ENCODE data around the gene CFAP20.

The CFAP20 gene

GRCh38 chr16:58126451-58126961 lies 2.7 kb downstream of the CFAP20 start:
- no peak for TF ChIP-seq Cebpa-rat (IDR thresholded peaks at IDR 0.05)
- Histone ChIP-seq H3K4me2 (peak overlapping the region; percentile 99), H3K36me3 (0 out of 2 replicates have a peak, but pooled peaks cover 10% of the 10 kb centered on the region), H3K9ac (peak overlapping the region; percentile 94; the same call in 1 of the 2 replicates), H3K27ac (no peak overlapping the region), H3K4me3 (peak overlapping the region; percentile 94; the same call in 1 of the 2 replicates), H4K20me1 (peaks cover 70% of the 10 kb centered on the region), H3K4me1 (peaks cover 59% of the 10 kb centered on the region), H3K27me3 (no peaks in the 10 kb centered on the region), H3K9me3 (no peaks in the 10 kb centered on the region)

- Histone ChIP-seq H3K9ac (no peak overlapping the region), H4K20me1 (peaks cover 77% of the 10 kb centered on the region), H3K4me2 (peak overlapping the region; percentile 99), H3K9me3 (no peaks in the 10 kb centered on the region), H3K4me1 (peaks cover 66% of the 10 kb centered on the region), H3K4me3 (no peak overlapping the region), H3K27ac (no peak overlapping the region), H3K36me3 (0 out of 2 replicates have a peak, but pooled peaks cover 10% of the 10 kb centered on the region), H3K27me3 (no peaks in the 10 kb centered on the region)
- TF ChIP-seq Cebpa-rat (IDR thresholded peaks at IDR 0.05) = no peak
Observed at GRCh38 chr16:58125781-58126335, 3.3 kb downstream of the CFAP20 start.

GRCh38 chr16:58125041-58125440 lies 4.1 kb downstream of the CFAP20 start:
- Histone ChIP-seq H3K4me2 (peak overlapping the region; percentile 99; the same call in 1 of the 2 replicates), H4K20me1 (peaks cover 85% of the 10 kb centered on the region), H3K9me3 (no peaks in the 10 kb centered on the region), H3K27ac (no peak overlapping the region), H3K36me3 (0 out of 2 replicates have a peak, but pooled peaks cover 10% of the 10 kb centered on the region), H3K9ac (no peak overlapping the region), H3K4me3 (no peak overlapping the region), H3K27me3 (no peaks in the 10 kb centered on the region), H3K4me1 (peaks cover 72% of the 10 kb centered on the region)
- TF ChIP-seq Cebpa-rat (IDR thresholded peaks at IDR 0.05) = no peak

- H3K4me2 ChIP-seq = peak overlapping the region; percentile 20; the same call in 1 of the 2 replicates
- H4K20me1 ChIP-seq = peaks cover 90% of the 10 kb centered on the region
- H3K4me1 ChIP-seq = peaks cover 68% of the 10 kb centered on the region
Observed at GRCh38 chr16:58124601-58124915, 4.6 kb downstream of the CFAP20 start.

GRCh38 chr16:58123896-58124600 lies 5.1 kb downstream of the CFAP20 start:
- H3K4me1 ChIP-seq = peaks cover 68% of the 10 kb centered on the region
- H4K20me1 ChIP-seq = peaks cover 95% of the 10 kb centered on the region
- H3K9me3 ChIP-seq = no peaks in the 10 kb centered on the region
- H3K4me3 ChIP-seq = no peak overlapping the region
- H3K9ac ChIP-seq = no peak overlapping the region
- H3K27me3 ChIP-seq = no peaks in the 10 kb centered on the region
- TF ChIP-seq Cebpa-rat (IDR thresholded peaks at IDR 0.05) = no peak
- no peak overlapping the region for H3K27ac ChIP-seq
- 0 out of 2 replicates have a peak, but pooled peaks cover 10% of the 10 kb centered on the region for H3K36me3 ChIP-seq
- H3K4me2 ChIP-seq = peak overlapping the region; percentile 20; the same call in 1 of the 2 replicates

More at GRCh38 chr16:58124601-58124915, 4.6 kb downstream of the CFAP20 start:
- no peaks in the 10 kb centered on the region for H3K27me3 ChIP-seq
- 0 out of 2 replicates have a peak, but pooled peaks cover 10% of the 10 kb centered on the region for H3K36me3 ChIP-seq
- no peaks in the 10 kb centered on the region for H3K9me3 ChIP-seq
- H3K27ac ChIP-seq = no peak overlapping the region
- H3K4me3 ChIP-seq = no peak overlapping the region
- TF ChIP-seq Cebpa-rat (IDR thresholded peaks at IDR 0.05) = no peak
- H3K9ac ChIP-seq = no peak overlapping the region

GRCh38 chr16:58121132-58121531 lies 8.0 kb downstream of the CFAP20 start:
- peaks cover 54% of the 10 kb centered on the region for H3K4me1 ChIP-seq
- H3K4me3 ChIP-seq = no peak overlapping the region
- peaks cover 99% of the 10 kb centered on the region for H4K20me1 ChIP-seq
- no peaks in the 10 kb centered on the region for H3K9me3 ChIP-seq
- no peak overlapping the region for H3K9ac ChIP-seq
- peaks cover 26% of the 10 kb centered on the region for H3K36me3 ChIP-seq
- no peak overlapping the region for H3K27ac ChIP-seq
- H3K4me2 ChIP-seq = peak overlapping the region; percentile 69
- no peaks in the 10 kb centered on the region for H3K27me3 ChIP-seq
- no peak for TF ChIP-seq Cebpa-rat (IDR thresholded peaks at IDR 0.05)

GRCh38 chr16:58120234-58120633 lies 8.9 kb downstream of the CFAP20 start:
- peaks cover 45% of the 10 kb centered on the region for H3K4me1 ChIP-seq
- no peak overlapping the region for H3K27ac ChIP-seq
- H3K4me2 ChIP-seq = peak overlapping the region; percentile 69
- no peaks in the 10 kb centered on the region for H3K27me3 ChIP-seq
- no peak for TF ChIP-seq Cebpa-rat (IDR thresholded peaks at IDR 0.05)
- peaks cover 32% of the 10 kb centered on the region for H3K36me3 ChIP-seq
- H4K20me1 ChIP-seq = peaks cover 99% of the 10 kb centered on the region
- H3K9me3 ChIP-seq = no peaks in the 10 kb centered on the region
- H3K9ac ChIP-seq = no peak overlapping the region
- no peak overlapping the region for H3K4me3 ChIP-seq

GRCh38 chr16:58119509-58119845 lies 9.7 kb downstream of the CFAP20 start:
- peaks cover 41% of the 10 kb centered on the region for H3K4me1 ChIP-seq
- no peaks in the 10 kb centered on the region for H3K9me3 ChIP-seq
- H3K4me3 ChIP-seq = no peak overlapping the region
- H3K9ac ChIP-seq = no peak overlapping the region
- no peak overlapping the region for H3K27ac ChIP-seq
- no peak for TF ChIP-seq Cebpa-rat (IDR thresholded peaks at IDR 0.05)
- H4K20me1 ChIP-seq = peaks cover 99% of the 10 kb centered on the region
- H3K4me2 ChIP-seq = no peak overlapping the region
- H3K27me3 ChIP-seq = no peaks in the 10 kb centered on the region
- H3K36me3 ChIP-seq = peaks cover 37% of the 10 kb centered on the region

GRCh38 chr16:58118801-58119508 lies 10.2 kb downstream of the CFAP20 start:
- peaks cover 36% of the 10 kb centered on the region for H3K4me1 ChIP-seq
- peaks cover 99% of the 10 kb centered on the region for H4K20me1 ChIP-seq
- TF ChIP-seq Cebpa-rat (IDR thresholded peaks at IDR 0.05) = no peak
- H3K4me2 ChIP-seq = no peak overlapping the region
- H3K36me3 ChIP-seq = peaks cover 41% of the 10 kb centered on the region
- H3K4me3 ChIP-seq = no peak overlapping the region
- H3K27ac ChIP-seq = no peak overlapping the region
- no peaks in the 10 kb centered on the region for H3K27me3 ChIP-seq
- no peaks in the 10 kb centered on the region for H3K9me3 ChIP-seq
- H3K9ac ChIP-seq = no peak overlapping the region

- Histone ChIP-seq H3K27ac (no peak overlapping the region), H3K4me1 (peaks cover 27% of the 10 kb centered on the region), H4K20me1 (peaks cover 80% of the 10 kb centered on the region), H3K27me3 (no peaks in the 10 kb centered on the region), H3K9me3 (no peaks in the 10 kb centered on the region), H3K4me3 (no peak overlapping the region), H3K9ac (no peak overlapping the region), H3K4me2 (no peak overlapping the region), H3K36me3 (peaks cover 59% of the 10 kb centered on the region)
- TF ChIP-seq Cebpa-rat (IDR thresholded peaks at IDR 0.05) = no peak
Observed at GRCh38 chr16:58116529-58116928, 12.7 kb downstream of the CFAP20 start.

Data from BLaER1 (cell line).